ENCODE data around the gene SRSF5.

Gene SRSF5

DNA sequence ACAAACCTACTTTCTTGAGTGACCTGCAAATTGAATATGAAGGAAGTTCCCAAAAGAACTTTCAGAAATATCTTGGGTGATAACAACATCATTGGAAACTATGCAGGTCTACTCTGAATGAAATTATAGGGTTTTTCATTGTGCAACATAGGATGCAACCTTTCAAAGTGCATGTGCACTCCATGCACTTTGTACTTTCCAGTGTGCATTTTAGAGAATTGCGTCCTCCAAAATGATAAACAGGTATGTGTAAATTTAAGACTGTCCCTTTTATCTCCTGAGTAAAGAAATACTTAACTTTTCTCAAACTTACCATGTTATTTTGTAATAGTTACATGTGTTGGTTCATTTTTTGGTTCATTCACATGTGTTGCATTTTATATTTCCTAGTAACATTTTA lies 13.2 kb downstream of the SRSF5 start:
- Histone ChIP-seq H3K27ac (no peak overlapping the region), H3K36me3 (replicated peaks) (peaks cover 31% of the 10 kb centered on the region), H3K27me3 (replicated peaks) (no peaks in the 10 kb centered on the region), H3K4me3 (ENCODE audit: low read depth, low read length) (no peak overlapping the region)
- in situ Hi-C loops (cut with HindIII; ENCODE audit: low pct_ligation_motif_present, low sequenced_read_pairs) = no loop called here
- DNase-seq = no peak
- TF ChIP-seq, protein P1, sequence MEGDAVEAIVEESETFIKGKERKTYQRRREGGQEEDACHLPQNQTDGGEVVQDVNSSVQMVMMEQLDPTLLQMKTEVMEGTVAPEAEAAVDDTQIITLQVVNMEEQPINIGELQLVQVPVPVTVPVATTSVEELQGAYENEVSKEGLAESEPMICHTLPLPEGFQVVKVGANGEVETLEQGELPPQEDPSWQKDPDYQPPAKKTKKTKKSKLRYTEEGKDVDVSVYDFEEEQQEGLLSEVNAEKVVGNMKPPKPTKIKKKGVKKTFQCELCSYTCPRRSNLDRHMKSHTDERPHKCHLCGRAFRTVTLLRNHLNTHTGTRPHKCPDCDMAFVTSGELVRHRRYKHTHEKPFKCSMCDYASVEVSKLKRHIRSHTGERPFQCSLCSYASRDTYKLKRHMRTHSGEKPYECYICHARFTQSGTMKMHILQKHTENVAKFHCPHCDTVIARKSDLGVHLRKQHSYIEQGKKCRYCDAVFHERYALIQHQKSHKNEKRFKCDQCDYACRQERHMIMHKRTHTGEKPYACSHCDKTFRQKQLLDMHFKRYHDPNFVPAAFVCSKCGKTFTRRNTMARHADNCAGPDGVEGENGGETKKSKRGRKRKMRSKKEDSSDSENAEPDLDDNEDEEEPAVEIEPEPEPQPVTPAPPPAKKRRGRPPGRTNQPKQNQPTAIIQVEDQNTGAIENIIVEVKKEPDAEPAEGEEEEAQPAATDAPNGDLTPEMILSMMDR (IDR thresholded peaks at IDR 0.05; ENCODE audit: low read depth, low read length, missing control alignments) = no peak

DNA sequence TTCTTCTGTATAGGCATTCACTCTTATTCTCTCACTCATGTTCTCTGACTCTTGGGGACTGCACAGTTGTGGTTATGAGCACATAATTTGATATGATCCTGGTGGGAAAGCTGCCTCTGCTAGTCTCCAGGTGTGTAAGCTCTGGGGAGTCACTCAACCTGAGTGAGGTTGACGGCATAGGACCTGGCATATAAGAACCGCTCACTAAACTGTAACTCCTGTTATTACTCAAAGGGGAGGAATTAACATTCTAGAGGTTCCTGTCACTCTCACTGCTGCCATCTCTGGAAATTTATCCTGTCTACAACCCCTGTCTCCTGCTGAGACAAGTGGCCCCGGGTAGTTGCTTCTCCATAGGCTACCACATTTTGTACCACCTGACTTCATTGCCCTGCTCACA lies 14.0 kb downstream of the SRSF5 start:
- H3K36me3 ChIP-seq (replicated peaks) = peaks cover 27% of the 10 kb centered on the region
- H3K4me3 ChIP-seq (ENCODE audit: low read depth, low read length) = no peak overlapping the region
- DNase-seq = no peak
- no peaks in the 10 kb centered on the region for H3K27me3 ChIP-seq (replicated peaks)
- in situ Hi-C loops (cut with HindIII; ENCODE audit: low pct_ligation_motif_present, low sequenced_read_pairs) = no loop called here
- TF ChIP-seq, protein P1 (IDR thresholded peaks at IDR 0.05; ENCODE audit: low read depth, low read length, missing control alignments) = no peak
- no peak overlapping the region for H3K27ac ChIP-seq

DNA sequence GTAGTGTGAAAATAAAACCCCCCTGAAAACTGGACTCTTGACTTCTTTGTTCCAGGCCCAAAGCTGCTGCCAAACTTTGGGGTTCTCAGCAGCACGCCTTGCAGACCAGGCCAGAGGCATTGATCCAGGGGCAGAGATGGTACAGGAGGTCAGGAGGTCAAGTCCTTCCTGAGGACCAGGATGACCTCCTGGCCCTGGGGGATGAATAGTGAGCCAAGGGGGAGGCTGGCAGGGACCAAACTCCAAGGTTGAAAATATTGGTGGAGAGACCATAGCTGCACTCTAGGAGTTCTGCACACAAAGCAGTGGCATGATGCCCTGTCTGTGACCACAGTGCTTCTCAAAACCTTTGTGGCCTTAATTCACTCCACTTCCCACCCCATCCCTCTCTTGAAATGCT lies 18.0 kb downstream of the SRSF5 start:
- H3K4me3 ChIP-seq (ENCODE audit: low read depth, low read length) = no peak overlapping the region
- TF ChIP-seq, protein P1 (IDR thresholded peaks at IDR 0.05; ENCODE audit: low read depth, low read length, missing control alignments) = no peak
- in situ Hi-C loops (cut with HindIII; ENCODE audit: low pct_ligation_motif_present, low sequenced_read_pairs) = no loop called here
- no peak overlapping the region for H3K27ac ChIP-seq
- H3K27me3 ChIP-seq (replicated peaks) = no peaks in the 10 kb centered on the region
- H3K36me3 ChIP-seq (replicated peaks) = no peaks in the 10 kb centered on the region
- DNase-seq = no peak

DNA sequence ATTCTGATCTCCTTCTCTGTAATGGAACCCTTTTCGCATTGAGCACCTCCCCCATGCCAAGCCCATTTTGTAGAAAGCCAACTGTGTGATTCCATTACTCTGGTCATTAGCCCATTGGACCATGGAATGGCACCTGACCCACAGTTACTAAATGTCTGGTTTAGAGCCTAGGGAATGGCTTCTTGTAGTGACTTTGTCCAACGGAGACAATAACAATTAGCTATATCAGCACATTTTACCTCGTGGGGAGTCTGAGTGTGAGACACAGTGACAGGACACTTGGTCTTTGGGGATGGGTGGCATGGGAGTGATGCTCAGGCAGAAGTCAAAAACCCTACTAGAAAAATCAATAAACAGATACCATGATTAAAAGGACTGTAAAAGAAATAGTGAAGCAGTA lies 19.7 kb downstream of the SRSF5 start:
- no peak for DNase-seq
- no peak overlapping the region for H3K4me3 ChIP-seq (ENCODE audit: low read depth, low read length)
- H3K36me3 ChIP-seq (replicated peaks) = no peaks in the 10 kb centered on the region
- TF ChIP-seq, protein P1 (IDR thresholded peaks at IDR 0.05; ENCODE audit: low read depth, low read length, missing control alignments) = no peak
- H3K27ac ChIP-seq = no peak overlapping the region
- in situ Hi-C loops (cut with HindIII; ENCODE audit: low pct_ligation_motif_present, low sequenced_read_pairs) = no loop called here
- H3K27me3 ChIP-seq (replicated peaks) = no peaks in the 10 kb centered on the region

DNA sequence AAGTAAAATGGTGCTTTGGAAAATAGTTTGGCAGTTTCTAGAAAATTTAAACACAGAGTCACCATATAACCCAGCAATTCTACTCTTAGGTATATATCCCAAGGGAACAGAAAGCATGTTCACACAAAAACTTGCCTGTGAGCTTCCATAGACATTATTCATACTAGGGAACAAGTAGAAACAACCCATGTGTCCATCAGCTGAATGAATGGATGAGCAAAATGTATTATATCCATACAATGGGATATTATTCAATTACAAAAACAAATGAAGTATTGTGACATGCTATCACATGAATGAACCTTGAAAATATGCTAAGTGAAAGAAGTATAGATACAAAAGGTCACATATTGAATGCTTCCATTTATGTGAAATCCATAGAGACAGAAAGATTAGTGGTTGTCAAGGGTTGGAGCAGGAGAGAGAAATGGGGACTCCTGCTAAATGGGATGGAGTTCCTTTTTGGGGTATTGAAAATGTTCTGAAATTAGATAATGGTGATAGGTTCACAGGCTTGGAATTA lies 22.2 kb downstream of the SRSF5 start:
- no peak overlapping the region for H3K27ac ChIP-seq
- no peak overlapping the region for H3K4me3 ChIP-seq (ENCODE audit: low read depth, low read length)
- TF ChIP-seq, protein P1 (IDR thresholded peaks at IDR 0.05; ENCODE audit: low read depth, low read length, missing control alignments) = no peak
- no peaks in the 10 kb centered on the region for H3K27me3 ChIP-seq (replicated peaks)
- no peak for DNase-seq
- H3K36me3 ChIP-seq (replicated peaks) = no peaks in the 10 kb centered on the region
- in situ Hi-C loops (cut with HindIII; ENCODE audit: low pct_ligation_motif_present, low sequenced_read_pairs) = no loop called here

DNA sequence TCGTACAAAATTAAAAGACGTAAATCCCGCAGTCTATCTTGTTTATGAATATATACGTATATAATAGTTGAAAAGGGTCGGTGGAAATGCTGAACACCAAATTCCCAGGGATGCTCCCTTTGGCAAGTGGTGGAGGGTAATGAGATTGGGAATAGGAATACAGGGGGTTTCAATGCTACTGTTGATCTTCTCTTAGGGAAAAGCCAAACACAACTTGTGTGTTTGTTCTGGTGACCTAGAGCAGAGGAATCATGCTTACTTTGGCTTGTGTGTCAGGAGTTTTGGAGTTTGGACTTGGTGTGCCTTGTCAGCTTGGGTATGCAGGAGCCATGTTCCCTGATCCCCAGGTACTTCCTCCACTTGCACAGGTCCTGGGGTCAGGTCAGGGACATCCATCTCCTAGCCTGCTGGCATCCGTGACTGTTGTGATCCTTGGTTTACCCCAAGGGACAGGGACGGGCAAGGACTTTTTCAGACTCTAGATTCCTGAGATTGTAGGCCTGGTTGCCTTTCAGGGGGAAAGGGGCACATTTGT lies 26.0 kb downstream of the SRSF5 start:
- TF ChIP-seq, protein P1 (IDR thresholded peaks at IDR 0.05; ENCODE audit: low read depth, low read length, missing control alignments) = no peak
- H3K27ac ChIP-seq = no peak overlapping the region
- in situ Hi-C loops (cut with HindIII; ENCODE audit: low pct_ligation_motif_present, low sequenced_read_pairs) = no loop called here

More for the DNA sequence above, 26.0 kb downstream of the SRSF5 start:
- Histone ChIP-seq H3K4me3 (ENCODE audit: low read depth, low read length) (no peak overlapping the region), H3K36me3 (replicated peaks) (no peaks in the 10 kb centered on the region), H3K27me3 (replicated peaks) (no peaks in the 10 kb centered on the region)
- DNase-seq = no peak
